Measurements from ENCODE around the gene NXPH1.

NXPH1 gene

DNA sequence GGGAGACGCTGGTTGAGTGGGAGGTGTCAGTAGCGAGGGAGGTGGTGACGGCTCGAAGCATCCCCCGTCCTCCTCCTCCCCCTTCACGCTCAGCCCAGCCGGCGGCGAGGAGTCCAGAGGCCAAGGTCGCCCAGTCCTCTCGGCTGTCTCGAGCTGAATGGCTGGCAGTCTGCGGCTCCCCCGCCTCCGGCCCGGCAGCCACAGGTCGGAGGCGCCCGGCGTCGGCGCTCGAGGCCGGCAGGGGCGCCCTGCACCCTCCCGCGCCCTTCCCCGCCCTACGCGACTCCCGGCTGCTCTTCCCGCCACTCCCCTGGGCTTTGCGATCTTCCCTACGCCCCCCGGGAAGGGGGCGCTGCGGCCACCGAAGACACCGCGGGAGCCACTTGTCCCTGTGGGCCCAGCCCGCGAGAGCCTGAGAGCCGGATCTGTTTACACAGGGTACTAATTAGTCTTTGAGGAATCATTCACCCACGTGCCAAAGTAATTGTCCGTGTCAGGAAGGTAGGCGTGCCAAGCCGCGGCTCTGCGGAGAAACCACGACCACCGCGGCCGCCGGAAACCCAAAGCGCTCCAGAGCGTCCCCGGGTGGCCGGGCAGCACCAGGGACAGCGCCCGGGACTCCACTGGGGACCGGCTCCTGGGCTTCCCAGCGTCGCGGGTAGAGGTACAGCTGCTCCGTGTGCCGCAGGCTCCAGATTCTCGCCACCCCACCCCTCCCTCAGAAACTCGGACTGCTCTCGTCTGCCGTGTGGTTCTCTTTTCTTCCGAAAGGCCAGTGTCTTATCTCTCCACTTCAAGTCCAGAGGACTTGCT lies at the start of gene NXPH1:
Gene NXPH1 (plus strand): TSS at position 133 of the 813 bp plus-strand sequence.
- no peak for DNase-seq (ENCODE audit: low read depth in 2 of 2)

DNA sequence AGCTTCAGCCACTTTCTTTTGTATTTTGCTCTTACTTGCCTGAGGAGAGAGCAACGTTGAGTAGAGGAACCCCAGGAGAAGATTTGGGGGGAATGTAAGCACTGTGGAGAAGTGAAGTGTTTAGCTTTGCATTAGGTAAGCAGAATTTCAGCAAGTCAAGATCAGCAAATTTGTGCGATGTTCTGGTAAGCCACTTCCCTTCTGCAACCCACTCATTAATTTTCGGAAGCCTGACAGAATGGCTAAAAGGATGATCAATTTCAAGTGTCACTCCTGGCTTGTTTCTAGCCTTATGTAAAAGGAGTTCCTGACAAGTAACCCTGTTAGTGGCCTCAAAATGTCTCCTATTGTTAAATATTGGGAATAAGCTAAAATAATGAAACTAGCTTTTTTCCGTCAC lies 48.5 kb upstream of the NXPH1 start:
- no peak for DNase-seq (ENCODE audit: low read depth in 2 of 2)

DNA sequence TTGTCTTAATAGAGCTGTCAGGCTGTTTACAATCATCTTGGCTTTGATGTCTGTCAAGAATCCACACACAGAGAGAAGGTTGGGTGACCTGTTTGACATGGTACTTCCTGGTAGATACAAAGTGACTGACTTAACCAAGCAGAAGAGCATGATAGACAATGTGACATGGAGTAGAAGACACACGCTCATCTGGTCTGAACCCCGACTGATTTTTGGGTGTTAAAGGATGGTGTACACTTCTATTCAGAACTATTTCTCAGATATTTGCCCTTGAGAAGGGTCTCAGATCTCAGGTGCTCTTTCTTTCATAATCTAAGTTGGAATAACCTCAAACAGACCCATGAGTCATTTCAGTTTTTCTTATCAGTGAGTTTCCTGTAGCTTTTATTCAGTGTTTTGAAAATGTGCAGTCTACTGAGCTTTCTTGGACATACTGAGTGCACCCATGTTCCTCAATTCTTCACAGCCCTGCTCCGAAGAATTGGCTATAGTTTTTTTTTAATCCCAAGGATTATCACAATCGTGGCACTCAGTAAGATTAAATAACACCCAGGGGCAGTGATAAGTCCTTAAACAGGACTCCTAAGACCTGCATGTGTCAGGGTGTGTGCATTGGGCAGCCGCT lies 46.4 kb upstream of the NXPH1 start:
- DNase-seq (ENCODE audit: low read depth in 2 of 2) = no peak

DNA sequence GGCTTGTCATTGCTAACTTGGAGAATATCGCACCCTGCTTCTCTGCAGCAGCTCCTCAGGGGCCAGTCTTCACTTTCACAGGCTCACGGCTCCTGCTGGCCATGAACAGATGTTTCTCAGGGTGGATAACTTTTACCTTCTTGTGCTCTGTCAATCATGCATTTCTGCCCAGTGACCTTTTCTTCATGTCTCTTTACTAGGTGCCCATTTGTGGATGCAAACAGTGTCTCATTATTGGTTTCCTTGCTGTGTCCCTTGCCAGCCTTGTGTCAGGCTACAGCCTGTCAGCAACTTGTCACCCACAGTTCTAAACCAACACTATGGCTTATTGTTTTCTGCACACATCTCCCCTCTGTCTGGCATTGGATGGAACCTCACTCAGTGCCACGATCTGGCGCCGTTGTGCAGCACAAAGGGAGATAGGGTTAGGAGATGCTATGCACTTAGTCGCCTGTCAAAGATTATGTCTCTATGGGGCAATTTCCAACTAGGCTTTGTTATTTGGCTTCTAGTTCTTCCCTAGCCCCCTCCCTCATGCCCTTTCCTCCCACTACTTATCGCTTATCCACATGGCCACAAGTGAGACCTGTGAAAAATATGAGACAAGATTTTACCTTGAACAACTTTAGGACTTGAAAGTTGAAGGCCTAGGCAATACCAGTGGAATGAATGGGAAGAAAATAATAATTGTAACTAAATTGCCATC lies 45.7 kb upstream of the NXPH1 start:
- DNase-seq (ENCODE audit: low read depth in 2 of 2) = no peak

DNA sequence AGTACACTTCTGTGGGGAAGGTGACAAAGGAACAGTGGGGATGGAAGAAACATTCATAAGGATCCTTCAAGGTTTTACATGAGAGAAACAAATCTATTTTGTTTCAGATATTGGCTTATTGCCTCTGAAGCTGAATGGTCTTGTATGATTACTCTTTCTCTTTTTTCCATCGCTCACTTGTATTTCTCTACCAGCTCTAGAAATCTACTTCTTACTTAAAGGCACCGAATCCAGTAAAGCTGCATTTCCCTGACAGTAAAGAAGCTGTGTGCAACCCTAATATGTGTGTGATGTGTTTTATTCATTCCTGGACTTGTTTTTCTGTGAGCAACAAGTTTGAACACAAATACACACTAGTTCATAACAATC lies 45.2 kb upstream of the NXPH1 start:
- DNase-seq (ENCODE audit: low read depth in 2 of 2) = no peak

DNA sequence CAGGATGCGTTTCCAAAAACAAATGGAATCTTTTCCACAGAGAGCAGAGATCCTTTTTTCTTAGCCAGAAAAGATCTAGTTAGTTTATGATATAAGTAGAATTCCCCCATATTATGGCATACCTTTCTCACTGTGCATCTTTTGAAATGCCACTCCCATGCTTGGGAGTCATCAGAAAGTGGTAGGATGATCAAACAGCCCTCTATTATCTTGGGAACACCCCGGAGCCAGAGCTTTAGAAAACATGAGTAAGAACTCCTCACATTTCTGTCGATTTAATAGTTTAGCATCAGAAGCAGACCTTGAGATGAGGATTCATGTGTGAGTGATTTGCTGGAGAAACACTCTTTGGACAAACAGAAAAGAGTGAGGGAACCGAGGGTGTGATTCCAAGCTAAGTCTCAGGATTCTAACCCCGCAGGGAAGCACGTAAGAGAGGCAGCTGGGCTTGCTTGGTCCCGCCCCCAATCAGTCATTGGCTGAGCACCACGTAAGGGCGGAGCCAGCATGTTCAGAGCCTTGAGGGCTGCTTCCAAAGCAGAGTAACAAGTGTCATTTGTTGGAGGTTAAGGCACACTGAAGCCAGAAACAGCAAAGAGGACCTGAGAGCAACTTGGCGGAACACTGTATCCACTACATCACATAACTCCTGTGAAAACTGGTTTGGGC lies 43.7 kb upstream of the NXPH1 start:
- DNase-seq (ENCODE audit: low read depth in 2 of 2) = no peak

DNA sequence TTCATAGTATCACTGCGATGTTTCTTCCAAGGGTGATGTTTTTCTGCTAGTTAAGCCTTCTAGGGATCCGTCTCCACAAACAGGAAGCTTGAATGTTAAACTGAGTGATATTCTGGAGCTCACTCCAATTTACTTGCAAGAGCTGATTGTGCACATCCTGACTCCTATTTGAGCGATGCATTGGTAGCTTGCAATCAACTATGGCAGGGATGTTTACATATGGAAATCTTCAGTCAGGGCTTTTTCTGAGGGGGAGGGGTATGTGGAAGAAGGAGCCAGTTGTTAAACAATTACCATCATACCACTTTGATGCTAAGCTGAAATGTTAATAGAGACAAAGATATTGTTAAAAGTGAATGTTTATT lies 43.2 kb upstream of the NXPH1 start:
- DNase-seq (ENCODE audit: low read depth in 2 of 2) = no peak

DNA sequence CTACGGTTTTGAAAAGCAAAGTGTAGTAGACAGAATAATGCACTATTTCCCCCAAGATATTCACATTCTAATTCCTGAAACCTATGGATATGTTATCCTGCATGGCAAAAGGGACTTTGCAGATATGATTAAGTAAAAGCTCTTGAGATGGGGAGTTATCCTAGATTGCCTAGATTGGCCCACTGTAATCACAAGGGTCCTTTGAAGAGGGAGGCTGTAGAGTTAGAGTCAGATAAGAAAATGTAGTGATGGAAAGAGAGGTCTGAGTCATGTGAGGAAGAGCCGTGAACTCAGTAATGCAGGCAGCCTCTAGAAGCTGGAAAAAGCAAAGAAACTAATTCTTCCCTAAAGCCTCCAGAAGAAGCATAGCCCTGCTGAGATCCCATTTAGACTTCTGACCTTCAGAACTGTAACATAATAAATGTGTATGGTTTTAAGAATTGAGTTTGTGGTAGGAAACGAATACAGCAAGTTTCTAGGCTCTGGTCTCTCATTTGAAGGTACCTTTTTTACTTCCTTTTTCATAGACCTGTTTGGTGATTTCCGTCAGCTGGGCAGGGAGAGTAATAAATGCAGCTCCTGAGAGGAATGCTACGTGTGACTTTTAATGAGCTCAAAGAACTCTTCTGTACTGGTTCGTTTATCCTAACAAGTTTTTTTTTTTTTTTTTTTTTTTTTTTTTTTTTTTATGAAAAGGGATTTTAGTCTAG lies 41.9 kb upstream of the NXPH1 start:
- DNase-seq (ENCODE audit: low read depth in 2 of 2) = no peak

DNA sequence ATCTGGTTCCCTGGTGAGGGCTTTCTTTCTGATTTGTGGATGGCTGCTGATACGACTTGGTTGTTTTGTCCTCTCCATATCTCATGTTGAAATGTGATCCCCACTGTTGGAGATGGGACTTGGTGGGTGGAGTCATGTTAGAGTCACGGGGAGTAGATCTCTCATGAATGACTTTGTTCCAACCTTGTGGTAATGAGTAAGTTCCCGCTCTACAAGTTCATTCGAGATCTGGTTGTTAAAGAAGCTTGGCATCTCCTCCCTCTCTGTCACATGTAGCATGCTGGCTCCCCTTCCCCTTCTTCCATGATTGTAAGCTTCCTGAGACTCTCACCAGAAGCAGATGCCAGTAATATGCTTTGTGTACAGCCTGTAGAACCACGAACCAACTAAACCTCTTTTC lies 37.1 kb upstream of the NXPH1 start:
- no peak for DNase-seq (ENCODE audit: low read depth in 2 of 2)

DNA sequence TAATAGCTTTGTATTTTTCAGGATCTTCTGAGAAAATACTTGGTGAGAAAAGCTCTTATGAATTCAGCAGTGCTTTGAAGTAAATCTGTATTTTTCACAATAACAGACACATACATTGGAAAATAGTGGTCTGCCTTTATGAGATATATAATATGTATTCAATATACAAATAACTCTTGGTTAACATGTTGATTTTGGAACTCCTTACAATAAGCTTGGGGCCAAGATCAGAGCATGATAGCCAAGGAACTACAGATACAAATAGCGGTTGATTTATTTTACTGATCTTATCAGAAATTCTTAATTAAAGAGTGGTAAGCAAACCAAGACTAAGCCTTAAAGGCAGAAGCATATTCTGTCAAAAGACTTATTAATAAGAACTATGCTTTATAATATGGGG lies 24.5 kb upstream of the NXPH1 start:
- no peak for DNase-seq (ENCODE audit: low read depth in 2 of 2)

DNA sequence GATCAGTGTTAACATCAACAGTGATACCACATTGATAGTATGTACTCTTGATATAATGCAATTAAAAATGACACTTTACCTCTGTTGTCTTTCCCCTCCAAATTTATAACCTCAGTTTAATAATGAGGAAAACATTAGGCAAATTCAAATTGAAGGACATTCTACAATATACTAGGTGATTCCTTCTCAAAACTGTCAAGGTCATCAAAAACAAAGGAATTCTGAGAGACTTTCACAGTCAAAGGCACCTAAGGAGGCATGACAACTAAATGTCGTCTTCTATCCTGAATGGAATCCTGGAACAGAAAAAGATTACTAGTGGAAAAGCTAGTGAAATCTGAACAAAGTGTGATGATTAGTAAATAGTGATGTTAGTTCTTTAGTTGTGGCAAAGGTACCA lies 22.3 kb upstream of the NXPH1 start:
- DNase-seq (ENCODE audit: low read depth in 2 of 2) = no peak

DNA sequence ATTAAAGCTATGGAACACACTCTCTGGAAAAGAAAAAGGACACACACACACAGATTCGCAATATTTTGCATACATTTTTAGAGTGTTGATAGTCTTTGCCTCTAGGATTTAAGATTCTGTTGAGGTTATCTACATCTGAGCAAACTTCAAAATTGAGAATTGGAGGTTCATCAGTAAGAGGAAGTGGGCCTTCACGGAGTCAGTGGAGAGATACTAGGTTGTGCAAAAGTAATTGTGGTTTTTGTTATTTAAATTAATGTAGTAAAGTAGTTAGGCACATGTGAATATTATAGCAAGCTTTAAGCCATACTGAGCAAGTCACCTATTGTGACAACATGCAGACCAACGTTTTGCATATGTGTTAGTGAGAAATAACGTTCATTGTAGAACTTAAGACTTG lies 19.8 kb upstream of the NXPH1 start:
- no peak for DNase-seq (ENCODE audit: low read depth in 2 of 2)

DNA sequence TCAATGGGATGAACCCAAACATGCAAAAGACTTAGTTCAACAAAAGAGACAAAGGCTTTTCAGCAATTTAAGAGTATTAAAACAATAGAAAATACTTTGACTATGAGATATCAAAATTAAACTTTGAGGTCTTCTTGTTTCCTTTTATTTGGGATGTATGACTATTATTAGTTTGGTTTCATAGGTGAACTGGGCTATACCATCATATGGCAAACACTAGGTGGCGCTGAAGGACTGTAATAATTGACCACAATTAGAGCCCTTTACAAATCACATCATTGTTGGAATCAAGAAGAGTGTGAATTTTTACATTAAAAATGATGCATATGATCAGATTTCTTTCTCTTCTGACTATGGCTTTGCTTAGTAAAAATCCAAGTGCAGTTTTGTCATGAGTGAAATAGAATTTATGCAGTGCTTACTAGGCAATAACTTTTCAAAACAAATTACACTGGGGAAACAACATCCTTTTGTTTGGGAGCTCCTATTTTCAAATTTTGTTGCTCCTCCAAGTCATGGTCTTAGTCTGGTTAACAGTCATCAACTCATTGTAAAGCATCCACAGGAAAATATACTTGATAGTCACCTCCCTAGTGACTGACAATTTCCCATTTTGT lies 14.7 kb upstream of the NXPH1 start:
- peak in 1 of 2 donors; percentile 42 for DNase-seq (ENCODE audit: low read depth in 2 of 2)

DNA sequence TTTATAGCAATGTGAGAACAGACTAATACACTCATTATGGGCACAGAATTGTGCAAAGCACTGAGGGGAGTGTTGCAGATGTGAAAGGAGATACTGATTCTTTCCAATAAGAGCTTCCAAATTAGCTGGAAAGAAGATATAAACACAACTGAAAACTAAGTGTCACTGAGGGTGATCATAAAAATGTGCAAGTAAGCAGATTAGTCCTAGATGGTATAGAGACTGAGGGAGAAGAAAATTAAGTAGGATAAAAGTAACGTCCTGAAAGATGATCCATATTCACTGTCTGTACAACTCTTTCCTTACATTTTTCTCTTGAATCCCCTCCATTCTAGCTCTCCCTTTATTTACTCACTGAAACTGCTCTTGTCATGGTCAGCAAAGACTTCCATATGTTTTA lies 11.2 kb upstream of the NXPH1 start:
- no peak for DNase-seq (ENCODE audit: low read depth in 2 of 2)

DNA sequence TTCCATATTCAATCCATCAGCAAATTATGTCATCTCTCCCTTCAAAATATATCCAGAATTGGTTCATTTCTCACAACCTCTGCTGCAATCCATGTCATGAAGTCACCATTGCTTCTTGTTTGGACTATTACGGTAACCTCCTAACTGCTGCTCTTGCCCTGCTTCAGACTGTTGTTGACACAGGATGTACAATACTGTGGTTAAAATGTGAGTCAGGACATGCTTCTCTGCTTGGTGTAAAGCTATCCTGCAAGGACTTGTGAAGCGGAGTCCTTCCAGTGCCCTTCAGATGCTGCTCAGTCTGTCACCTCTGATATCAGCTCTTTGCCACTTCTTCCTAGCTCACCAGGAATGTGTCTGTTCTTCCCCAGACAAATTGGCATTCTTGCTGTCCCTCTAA lies 10.4 kb upstream of the NXPH1 start:
- no peak for DNase-seq (ENCODE audit: low read depth in 2 of 2)

DNA sequence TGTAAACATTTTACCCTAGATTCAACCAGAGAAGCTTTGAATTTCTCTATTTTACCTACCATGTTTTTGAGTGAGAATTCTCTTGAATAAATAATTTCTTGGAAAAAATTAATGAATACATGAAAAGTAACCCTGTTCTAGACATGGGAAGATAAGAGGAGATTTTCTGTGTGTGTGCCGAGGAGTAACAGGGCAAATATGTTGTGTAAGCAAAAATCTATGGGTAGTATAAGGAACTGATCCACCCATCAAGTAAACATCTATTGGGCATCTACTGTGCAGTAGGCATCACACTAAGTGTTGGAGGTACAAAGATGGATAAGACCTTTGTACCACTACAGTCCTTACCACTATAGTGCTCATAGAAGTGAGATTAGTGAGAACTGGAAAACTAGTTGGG lies 8.2 kb upstream of the NXPH1 start:
- DNase-seq (ENCODE audit: low read depth in 2 of 2) = no peak

DNA sequence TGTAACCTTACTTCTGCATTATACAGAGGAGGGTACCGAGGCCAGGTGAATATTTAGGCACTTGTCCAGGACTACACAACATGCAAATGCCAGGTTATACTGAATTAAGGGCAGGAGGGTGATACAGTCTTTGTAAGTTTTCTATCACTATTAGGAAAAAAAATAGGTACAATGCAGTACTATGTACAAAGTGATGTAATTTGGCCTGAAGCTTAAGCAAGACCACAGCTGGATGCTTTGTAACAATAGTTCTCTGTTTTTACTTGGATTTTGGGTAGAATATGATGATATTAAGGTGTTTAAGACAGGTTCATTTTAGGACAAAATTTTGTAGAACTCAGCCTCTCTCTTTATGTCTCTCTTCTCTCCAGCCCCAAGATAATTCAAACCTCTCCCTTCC lies 2.8 kb upstream of the NXPH1 start:
- no peak for DNase-seq (ENCODE audit: low read depth in 2 of 2)

DNA sequence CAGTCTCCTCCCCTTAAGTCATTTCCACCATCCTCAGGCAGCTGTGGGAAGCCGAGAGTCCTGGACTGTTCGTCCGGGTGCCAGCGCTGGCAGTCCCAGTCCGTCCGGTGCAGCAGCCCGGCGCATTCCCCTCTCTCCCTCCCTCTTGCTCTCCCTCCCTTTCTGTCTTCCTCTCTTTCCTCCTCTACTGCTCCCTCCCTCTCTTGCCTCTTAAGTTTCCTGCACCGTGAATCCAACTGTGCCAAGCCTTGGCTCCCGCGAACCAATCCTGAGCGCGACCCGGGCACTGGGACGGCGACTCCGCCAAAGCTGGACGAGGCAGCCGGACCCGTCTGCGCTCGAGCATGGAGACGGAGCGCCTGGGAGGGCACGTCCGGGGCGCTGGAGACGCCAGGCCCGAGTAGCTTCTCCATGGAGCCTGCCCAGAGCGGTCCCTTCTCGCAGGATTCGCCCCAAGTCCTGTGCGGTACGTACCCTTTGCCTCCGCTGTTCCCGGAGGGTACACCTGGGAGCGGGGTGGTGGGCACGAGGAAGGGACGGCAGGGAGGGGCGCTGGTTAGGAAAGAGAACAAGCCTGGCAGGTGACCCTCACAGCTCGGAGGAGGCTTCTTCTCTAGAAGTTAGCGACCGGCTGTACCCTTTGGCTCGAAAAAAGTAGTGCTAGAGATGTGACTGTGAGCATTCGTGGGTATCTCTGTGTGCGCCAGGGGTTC lies 1.0 kb downstream of the NXPH1 start:
- no peak for DNase-seq (ENCODE audit: low read depth in 2 of 2)

DNA sequence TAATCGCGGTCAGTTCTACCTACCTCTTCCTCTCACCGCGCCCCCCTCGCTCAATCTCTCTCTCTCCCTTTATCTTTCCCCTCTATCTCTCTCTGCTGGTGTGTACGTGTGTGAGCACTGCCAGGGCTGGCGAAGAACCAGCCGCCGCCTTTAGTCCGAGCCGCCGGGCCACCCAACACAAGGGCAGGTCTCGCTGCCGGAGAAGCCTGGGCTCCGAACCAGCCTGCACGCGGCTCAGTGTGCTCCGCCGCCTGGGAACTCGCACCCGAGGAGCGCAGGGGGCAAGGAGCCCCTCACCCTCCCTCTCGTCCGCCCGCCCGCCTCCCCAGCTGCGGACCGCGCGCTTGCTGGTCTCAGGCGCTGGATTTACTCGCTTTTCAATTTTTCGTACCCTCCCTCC lies 1.7 kb downstream of the NXPH1 start:
- no peak for DNase-seq (ENCODE audit: low read depth in 2 of 2)

DNA sequence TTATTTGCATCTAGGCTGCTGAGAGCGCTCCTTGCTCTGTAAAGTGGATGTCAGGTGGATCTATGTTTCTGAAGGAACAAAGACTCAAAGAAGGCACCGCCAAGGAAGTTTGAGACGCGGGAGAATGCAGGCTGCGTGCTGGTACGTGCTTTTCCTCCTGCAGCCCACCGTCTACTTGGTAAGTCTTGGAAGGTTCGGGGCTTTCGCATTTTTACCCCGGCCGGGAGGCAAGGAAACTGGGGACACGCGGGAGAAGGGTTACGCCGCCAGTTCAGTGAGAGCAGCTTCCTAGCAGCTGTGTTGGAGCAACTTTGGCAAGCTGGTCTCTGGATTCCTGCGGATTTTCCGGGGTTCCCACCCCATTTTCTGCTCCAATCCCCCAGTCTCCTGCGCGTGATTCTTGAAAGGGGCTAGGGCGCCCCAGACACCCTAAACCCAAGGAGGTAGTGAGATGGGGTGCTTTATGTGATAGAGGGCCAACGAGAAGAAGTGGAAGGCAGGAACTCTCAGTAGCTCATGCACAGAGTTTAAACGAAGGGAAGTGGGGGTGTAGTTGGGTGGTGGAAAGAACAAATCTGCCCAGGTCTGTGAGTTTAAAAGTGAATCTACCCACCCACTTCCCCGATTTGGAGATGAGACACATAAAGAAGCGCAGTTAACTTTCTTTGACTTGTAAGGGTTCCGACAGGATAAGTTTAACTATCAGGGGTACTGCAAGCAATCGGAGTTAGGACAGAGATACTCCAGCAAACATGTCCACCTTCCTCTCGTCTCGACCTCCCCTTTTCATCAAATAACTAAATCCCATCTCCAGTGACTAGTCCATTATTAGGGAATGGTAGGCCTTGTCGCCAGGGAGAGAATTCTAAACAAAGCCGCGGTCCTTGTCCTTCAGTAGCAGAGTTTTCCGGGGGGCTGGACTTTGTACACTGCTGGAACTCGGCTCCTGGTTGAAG lies 2.5 kb downstream of the NXPH1 start:
- DNase-seq (ENCODE audit: low read depth in 2 of 2) = no peak
